ELR (cell line): ENCODE measurements around the gene KIF1B.

ENCODE experiments used
- DNase-seq: peaks from one replicate; pipeline ENCODE4 v3.0.0-alpha.2; 2015; ENCODE audit warnings: low read depth

Gene KIF1B, protein sequence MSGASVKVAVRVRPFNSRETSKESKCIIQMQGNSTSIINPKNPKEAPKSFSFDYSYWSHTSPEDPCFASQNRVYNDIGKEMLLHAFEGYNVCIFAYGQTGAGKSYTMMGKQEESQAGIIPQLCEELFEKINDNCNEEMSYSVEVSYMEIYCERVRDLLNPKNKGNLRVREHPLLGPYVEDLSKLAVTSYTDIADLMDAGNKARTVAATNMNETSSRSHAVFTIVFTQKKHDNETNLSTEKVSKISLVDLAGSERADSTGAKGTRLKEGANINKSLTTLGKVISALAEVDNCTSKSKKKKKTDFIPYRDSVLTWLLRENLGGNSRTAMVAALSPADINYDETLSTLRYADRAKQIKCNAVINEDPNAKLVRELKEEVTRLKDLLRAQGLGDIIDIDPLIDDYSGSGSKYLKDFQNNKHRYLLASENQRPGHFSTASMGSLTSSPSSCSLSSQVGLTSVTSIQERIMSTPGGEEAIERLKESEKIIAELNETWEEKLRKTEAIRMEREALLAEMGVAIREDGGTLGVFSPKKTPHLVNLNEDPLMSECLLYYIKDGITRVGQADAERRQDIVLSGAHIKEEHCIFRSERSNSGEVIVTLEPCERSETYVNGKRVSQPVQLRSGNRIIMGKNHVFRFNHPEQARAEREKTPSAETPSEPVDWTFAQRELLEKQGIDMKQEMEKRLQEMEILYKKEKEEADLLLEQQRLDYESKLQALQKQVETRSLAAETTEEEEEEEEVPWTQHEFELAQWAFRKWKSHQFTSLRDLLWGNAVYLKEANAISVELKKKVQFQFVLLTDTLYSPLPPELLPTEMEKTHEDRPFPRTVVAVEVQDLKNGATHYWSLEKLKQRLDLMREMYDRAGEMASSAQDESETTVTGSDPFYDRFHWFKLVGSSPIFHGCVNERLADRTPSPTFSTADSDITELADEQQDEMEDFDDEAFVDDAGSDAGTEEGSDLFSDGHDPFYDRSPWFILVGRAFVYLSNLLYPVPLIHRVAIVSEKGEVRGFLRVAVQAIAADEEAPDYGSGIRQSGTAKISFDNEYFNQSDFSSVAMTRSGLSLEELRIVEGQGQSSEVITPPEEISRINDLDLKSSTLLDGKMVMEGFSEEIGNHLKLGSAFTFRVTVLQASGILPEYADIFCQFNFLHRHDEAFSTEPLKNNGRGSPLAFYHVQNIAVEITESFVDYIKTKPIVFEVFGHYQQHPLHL (N-terminal part only)

DNA sequence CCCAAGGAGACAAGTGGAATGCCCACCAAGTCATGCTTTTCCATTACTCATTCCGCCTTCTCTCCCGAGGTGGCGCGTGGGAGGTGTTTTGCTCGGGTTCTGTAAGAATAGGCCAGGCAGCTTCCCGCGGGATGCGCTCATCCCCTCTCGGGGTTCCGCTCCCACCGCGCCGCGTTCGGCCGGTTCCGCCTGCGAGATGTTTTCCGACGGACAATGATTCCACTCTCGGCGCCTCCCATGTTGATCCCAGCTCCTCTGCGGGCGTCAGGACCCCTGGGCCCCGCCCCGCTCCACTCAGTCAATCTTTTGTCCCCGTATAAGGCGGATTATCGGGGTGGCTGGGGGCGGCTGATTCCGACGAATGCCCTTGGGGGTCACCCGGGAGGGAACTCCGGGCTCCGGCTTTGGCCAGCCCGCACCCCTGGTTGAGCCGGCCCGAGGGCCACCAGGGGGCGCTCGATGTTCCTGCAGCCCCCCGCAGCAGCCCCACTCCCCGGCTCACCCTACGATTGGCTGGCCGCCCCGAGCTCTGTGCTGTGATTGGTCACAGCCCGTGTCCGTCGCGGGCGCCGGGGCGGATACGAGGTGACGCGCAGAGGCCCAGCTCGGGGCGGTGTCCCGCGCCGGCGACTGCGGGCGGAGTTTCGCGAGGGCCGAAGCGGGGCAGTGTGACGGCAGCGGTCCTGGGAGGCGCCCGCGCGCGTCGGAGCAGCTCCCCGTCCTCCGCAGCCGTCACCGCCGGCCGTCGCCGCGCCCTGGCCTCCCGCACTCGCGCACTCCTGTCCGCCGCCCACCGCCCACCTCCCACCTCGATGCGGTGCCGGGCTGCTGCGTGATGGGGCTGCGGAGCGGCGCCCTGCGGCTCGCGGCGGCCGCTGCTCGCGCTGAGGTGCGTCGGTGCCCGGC, at the start of gene KIF1B:
Gene KIF1B (plus strand): TSS at position 666 of the 906 bp plus-strand sequence. CDS start 21,759 bp downstream, outside the sequence.
- DNase-seq, result peak; percentile 97

DNA sequence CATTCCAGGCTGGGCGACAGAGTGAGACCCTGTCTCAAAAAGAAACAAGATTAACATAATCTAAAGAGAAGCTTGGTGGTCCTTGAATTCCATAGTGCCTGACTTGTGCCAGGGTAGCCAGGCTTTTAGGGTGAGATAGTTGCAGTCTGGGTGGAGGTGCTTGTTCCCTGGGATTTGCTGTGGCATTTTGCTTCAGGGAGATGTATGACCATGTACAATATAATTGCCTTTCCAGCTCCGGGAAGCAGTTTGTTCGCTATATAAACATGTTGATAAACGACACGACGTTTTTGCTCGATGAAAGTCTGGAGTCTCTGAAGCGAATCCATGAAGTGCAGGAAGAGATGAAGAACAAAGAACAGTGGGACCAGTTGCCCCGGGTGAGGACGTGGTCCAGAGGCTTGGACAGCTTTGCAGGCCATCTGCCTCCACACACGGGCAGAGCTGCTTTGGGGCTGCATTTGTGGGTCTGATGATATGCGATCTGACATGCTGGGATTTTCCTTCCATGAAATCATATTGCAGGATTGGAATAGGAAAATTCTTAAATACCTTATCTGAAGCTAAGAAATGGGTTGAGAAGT, 49.4 kb upstream of the KIF1B start:
- DNase-seq, result no peak

DNA sequence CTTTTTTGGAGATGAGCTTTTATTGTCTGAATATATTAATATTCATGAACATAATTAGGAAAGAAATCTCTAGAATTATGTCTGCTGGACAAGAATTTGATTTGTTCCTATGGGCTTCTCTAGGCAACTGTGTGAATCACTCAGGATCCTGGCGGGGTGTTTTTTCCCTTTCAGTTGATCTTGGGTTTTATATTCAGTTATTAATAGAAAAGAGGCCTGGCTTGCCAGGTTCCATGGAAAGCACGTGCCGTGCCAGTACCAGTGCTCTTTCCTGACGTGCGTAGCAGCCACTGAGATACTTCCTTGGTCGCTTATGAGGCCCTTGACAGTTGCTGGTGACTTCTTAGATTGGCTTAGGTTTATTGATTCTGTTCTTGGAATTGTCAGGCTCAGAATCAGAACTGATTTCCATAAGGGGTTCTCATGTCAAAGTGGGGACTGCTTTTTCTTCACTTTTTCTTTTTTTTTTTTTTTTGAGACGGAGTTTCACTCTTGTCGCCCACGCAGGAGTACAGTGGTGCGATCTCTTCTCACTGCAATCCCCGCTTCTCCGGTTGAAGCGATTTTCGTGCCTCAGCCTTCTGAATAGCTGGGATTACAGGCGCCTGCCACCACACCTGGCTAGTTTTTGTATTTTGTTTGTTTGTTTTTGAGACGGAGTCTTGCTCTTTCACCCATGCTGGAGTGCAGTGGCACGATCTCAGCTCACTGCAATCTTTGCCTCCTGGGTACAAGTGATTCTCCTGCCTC, 48.7 kb upstream of the KIF1B start:
- DNase-seq, result no peak

DNA sequence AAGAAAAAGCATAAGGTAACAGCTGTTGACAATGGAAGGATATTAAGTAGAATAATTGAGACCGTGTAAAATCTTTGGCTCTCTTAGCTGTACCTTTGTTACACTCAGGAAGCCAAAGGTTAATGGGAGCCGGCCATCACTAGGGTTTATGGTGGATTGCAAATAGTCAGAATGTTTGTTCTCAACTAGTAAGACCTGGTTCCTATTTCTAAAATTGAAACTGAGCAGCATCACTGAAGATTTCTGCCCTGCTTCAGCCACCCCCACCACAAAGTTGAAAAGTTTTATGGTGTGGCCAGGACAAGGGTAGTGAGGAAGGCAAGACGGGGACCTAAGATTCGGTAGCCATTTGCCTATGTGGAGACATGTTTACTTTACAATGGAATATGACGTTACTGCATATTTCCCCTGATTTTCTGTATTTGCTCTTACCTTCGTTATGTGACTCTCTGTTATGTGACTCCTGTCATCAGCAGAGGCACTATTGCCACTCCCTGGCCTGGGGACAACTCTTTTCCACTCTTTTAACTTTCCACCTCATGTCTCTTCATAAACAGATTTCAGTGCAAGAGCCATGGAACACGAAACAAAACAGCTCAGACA, 41.4 kb upstream of the KIF1B start:
- no peak for DNase-seq

DNA sequence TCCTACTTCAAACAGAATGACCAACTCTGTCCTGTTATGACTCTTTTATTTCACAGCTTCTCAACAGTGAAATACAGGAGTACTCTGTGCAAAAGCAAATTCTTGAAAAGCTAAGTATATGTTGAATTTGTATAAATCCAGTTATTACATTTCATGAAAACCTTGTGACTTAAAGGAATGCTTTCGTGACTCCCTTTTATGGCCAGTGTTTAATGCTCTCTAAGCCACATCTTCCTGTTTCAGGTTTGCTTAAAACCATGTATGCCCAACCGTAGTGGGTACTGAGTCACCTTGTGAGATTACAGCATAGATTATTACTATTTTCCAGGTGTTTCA, 40.2 kb upstream of the KIF1B start:
- no peak for DNase-seq

DNA sequence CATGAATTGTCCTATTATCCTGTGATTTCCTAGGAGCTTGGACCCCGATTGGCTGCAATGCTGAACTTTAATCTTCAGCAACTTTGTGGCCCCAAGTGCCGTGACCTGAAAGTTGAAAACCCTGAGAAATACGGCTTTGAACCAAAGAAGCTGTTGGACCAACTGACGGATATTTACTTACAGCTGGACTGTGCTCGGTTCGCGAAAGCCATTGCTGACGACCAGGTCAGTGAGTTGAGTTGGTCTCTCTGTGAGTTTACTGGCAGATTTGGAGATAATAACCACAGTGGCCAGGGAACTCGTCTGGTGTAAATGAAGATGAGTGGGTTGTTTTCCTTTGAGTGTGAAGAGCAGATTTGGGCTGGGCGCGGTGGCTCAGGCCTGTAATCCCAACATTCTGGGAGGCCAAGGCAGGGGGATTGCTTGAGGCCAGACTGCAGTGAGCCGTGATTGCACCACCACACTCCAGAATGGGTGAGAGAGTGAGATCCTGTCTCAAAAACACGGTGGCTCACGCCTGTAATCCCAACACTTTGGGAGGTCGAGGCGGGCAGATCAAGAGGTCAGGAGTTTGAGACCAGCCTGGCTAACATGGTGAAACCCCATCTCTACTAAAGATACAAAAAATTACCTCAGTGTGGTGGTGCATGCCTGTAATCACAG, 39.1 kb upstream of the KIF1B start:
- no peak for DNase-seq

DNA sequence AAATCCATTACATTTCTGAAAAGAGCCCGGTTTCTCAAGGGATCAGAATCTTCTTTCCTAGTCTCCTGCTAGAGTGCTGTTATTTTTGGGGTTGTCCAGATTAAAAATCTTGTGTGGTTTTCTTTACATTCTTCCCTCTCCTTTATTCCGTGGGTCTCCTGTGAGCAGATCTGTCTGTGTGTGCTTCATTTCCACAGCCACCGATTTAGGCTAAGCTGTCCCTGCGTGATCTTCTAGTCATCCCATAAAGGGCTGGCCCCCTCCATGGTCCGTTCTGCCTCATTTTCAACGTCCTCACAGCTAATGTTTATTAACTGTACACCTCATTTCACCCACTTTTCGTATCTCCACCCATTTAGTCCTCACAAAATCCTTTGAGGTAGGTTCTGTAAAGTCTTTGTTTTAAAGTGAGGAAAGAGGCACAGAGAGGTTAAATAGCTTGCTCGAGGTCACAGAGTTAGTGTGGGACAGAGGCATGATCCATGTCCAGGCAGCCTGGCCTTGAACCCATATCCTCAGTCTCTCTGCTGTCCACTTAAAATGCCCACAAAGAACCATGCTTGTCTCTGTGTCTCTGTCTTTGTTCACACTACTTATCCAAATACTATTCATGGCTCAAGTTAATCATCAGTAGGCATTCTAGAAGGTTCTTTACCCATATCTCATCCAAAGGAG, 38.2 kb upstream of the KIF1B start:
- DNase-seq, result no peak

DNA sequence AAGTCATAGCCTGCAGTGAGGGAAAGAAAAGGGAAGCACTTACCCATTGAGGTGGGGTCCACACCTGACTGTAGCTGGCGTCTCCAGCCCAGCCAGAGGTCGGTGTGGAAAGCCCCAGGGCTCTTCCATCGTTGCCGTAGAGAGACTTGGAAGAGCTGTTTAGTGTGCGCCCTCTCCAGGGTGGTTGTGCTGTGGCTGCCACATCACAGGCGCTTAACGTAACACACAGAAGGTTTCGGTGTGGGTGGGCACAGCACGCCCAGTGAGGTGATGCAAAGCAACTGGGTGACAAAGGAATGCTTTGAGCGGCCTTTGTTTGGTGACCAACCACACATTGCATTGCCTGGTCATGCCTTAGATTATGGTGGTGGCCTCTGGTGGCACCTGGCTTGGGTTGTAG, 36.8 kb upstream of the KIF1B start:
- DNase-seq, result no peak

DNA sequence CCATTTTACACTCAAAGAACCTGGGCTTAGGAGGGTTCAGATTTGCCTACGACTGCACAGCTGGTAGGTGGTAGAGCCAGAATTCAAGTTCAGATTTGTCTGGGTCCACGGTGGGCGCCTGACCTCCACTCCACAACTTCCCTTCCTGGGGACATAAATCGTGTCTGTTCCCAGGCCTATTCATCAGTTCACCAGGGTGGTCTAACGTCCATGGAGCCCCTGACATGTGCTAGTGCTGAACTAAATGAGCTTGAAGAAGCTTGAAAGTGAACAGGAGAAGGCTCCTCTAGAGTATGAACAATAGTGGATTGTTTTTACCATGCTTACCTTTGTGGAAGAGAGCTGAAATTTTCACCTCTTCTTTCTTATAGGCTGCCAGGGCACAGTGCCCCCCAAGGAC, 32.5 kb upstream of the KIF1B start:
- DNase-seq, result no peak

DNA sequence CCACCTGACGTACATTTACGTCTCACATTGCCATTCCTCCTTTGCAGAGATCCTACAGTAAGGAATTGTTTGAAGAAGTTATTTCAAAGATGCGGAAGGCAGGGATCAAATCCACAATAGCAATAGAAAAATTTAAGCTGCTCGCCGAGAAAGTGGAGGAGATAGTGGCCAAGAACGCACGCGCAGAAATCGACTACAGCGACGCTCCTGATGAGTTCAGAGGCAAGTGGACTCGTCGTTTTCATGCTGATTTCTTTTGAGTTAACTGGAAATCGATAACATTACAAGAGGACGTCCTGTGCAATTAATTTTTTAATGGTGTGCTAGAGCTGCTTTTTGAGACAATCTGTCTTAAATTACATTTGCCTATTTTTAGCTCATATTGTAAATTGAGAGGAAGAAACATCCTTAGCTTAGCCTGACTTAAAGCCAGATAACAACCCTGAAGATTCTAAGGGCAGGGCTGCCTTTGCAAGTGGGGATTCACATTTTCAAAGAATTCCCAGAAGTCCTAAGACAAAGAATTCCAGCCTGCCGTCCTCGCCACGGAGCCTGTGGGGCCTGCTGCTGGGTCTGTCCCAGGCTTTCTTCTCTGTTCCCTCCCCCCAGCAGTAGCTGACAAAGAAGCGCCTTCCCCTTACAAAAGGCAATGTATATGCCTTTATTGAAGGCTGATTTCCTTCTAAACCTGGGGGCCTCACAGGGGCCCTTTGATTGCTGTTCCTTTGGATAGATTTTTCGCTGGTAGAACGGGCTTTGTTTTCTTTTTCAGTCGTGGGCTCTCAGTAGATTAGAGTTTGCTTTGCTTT, 31.6 kb upstream of the KIF1B start:
- DNase-seq, result no peak

DNA sequence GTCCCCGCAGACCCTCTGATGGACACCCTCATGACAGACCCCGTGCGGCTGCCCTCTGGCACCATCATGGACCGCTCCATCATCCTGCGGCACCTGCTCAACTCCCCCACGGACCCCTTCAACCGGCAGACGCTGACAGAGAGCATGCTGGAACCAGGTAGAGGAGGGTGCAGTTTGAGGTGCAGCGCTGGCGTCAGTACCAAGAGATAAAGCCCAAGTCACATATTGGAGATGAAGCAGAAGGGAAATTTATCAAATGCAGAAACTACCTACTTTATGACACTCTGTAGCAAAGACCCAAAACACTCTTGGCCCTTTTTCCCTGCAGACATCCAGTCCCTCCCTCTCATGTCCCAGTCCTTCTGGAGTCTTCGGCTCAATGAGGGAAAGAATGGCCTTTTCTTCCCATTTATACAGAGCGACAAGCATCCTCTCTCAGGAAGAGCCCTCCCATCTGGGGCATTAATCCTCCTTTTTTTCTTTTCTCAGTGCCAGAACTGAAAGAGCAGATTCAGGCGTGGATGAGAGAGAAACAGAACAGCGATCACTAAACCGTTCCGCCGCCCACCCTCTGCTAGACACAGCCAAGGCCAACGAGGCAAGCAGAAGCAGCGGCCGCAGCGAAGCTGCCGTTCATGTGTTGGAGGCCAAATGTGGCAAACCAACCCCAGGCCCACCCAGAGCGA, 30.8 kb upstream of the KIF1B start:
- no peak for DNase-seq

DNA sequence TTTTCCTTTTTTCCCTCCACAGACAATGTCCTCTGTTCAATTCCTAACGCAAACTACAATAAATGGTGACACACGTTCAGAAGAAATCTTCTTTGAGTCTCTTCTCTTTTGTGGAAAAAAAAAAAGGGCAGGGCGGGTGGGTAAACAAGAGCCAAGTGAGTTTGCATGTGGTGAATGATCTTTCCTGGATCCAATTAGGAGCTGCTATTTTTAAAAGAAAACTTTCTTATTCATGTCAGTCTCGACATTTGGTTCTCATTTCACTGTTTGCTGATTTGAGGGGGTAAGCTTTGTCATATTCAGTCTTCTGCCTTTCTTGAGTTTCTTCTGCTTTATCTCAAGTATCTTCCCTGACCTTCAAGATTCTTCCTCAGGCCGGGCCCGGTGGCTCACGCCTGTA, 29.2 kb upstream of the KIF1B start:
- no peak for DNase-seq

DNA sequence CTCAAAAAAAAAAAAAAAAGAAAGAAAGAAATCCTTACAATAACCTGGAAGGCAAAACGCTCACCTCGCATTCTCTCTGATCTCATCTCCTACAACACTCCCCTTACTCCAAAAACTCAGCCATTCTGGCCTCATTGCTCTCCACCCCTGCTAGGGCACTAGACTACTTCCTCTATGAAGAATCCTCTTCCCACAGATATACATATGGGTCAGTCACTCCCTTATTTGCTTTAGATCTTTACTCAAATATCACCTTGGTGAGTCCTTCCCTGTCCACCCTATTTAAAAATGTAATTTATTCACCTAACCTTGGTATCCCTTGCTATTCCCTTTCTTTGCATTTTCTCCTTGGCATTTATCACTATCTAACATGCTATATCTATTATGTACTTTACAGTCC, 24.6 kb upstream of the KIF1B start:
- no peak for DNase-seq

DNA sequence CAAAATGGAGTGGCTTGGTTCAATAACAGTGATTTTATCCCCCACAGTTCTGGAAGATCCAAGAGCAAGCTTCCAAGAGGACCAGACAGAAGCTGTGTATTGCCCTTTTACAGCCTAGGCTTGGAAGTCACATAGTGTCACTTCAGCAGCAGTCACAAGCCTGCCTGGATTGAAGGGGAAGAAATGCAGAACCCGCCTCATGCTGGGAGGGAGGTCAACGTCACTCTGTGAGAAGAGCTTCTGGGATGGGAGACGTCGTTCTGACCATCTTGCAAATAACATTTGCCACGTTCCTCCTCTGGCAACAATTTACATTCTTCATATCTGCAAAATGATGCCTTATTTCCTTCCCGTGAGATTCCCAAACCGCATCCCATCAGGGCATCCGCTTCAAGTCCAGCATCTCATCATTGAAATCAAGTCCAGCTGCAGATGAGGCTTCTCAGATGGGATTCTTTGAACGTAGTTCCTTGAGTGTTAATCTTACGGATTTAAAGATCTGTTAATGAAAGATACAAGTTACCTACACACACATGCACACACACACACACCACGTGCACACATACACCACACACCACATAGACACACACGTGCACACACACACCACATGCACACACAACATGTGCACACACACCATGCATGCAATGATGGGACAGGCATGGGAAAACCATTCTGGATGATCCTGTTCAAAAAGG, 23.9 kb upstream of the KIF1B start:
- no peak for DNase-seq

DNA sequence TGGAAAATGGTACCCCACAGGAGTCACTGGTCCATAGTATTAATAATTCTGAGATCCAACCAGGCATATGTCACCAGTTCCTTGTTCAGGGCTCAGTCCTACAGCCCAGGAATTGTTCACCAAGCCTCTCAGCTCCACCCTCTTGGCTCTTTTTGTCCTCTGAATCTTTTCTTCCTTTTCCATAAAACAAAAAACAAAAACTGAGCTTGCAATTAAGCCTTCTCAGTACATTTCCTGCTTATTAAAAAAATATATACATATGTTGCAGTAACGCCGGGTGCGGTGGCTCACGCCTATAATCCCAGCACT, 23.4 kb upstream of the KIF1B start:
- no peak for DNase-seq

DNA sequence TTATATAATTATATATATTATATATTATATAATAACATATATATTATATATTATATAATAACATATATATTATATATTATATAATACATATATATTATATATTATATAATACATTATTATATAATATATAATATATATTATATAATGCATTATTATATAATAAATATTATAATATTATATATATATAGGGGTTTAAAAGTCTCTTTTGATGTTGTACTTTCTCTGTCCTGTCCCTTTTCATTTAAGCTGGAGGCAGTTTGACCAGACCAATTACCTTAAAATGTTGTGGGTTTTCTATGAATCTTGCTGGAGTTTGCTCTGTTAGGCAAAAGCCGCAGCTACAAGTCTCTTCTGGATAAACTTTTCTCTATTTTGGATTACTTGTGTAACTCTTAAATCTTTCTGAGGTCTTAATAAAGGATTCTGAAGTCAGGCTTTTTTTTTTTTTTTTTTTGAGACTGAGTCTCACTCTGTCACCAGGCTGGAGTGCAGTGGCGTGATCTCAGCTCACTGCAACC, 22.2 kb upstream of the KIF1B start:
- DNase-seq, result no peak

DNA sequence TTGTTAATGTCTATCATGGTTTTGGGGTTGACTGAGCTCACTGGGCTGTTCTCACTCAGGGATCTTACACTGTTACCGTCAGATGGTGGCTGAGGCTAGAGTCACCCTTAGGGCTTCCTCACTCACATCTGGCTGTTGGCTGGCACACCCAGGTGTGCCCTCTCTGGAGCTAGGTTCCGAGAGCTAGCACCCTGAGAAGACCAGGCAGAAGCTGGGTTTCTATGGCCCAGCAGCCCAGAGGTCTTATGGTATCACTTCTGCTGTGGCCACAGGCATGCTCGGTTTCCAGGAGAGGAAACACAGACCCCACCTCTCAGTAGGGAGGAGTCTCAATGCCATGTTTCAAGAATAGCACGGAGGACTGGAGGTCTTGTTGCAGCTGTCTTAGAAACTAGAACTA, 20.7 kb upstream of the KIF1B start:
- DNase-seq, result no peak
